GM12875 (cell line): Measurements from ENCODE around the gene DRD4.

Source experiments
- H3K4me3 ChIP-seq: one replicate; pipeline ENCODE4 v1.5.1; 2011; ENCODE audit warnings: low read depth, low read length, control low read depth
- CTCF ChIP-seq: IDR thresholded peaks from 2 replicates; pipeline ENCODE4 v1.5.1; 2011; ENCODE audit warnings: low read depth, mild to moderate bottlenecking, control low read depth, inconsistent platforms, low read length, moderate library complexity, borderline replicate concordance; ENCODE audit not compliant: insufficient read depth

DRD4 gene

DNA sequence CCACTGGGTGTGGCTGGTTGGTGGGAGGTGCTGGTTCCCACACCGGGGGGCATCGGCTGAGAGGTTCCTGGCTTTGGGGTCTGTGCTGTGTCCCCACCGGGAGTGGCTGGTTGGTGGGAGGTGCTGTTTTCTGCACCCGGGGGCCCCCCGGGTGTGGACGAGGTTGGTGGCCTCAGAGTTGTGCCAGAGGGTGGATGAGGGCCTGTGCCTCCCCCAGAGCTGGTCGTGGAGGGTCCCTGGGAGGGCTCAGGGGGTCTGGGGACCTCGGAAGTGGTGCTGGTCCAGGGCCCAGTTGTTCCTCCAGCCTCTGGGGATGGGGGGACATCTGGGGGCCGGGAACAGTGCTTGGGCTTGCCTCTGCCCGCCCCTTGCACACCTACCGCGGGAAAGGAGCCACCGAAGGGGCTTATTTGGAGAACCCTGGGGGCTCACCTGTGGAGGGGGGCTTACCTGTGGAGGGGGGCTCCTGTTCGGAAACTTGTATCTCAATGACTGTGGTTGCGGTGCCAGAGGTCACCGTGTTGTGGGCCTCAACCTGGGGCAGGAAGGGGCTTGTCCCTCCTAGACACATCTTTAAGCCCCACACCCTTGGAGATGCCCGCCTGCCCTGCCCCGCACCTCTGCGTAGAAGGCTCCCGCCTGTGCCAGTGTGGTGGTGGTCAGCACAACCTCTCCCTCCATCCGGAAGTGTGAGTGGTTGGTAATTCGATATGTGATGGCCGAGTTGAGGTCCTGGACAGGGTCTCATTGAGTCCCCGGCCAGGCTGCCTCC is 18.0 kb upstream of the DRD4 start:
- TF ChIP-seq CTCF, result no peak
- no peak overlapping the region for H3K4me3 ChIP-seq

DNA sequence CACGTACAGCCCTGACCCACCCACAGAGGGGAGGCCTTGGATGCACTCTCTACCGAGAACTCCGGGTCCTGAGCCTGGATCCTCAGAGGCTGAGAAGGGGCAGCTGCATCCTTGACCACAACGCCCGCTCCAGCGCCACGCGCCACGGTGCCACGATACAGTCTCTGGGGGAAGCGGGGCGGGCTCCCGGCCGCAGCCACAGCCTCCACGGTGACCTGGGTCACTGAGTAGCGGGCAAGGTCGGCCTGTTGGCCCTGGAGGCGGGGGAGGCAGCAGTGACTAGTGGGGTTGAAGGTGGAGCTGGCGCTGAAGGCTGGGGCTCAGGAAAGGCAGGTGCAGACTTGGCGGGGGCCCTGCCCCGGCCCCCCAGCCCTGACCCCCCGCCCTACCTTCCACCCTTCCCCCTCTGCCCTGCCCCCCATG is 17.4 kb upstream of the DRD4 start:
- no peak for TF ChIP-seq CTCF
- no peak overlapping the region for H3K4me3 ChIP-seq

DNA sequence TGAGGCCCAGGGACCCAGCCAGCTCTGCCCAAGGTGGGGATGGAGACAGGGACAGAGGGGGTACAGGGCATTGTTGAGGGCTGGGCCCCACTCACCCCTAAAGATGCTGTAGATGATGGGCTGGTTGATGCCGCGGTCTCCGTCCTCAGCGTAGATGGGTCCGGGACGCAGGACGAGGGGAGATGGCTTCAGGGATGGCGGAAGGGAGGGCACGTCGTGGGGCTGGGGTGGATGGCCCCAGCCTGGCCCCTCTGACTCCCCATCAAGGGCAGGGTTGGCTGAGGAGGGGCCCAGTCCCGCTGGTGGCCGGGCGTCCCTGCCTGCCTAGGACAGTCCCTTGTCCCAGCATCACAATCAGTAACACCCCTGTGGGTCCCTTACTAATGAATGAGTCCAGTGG is 16.9 kb upstream of the DRD4 start:
- H3K4me3 ChIP-seq, result no peak overlapping the region
- TF ChIP-seq CTCF, result no peak

- no peak overlapping the region for H3K4me3 ChIP-seq
- TF ChIP-seq CTCF, result no peak
Observed at GRCh38 chr11:620935-621814, 15.9 kb upstream of the DRD4 start.

- no peak for TF ChIP-seq CTCF
- no peak overlapping the region for H3K4me3 ChIP-seq
Observed at GRCh38 chr11:621838-622237, 15.2 kb upstream of the DRD4 start.

DNA sequence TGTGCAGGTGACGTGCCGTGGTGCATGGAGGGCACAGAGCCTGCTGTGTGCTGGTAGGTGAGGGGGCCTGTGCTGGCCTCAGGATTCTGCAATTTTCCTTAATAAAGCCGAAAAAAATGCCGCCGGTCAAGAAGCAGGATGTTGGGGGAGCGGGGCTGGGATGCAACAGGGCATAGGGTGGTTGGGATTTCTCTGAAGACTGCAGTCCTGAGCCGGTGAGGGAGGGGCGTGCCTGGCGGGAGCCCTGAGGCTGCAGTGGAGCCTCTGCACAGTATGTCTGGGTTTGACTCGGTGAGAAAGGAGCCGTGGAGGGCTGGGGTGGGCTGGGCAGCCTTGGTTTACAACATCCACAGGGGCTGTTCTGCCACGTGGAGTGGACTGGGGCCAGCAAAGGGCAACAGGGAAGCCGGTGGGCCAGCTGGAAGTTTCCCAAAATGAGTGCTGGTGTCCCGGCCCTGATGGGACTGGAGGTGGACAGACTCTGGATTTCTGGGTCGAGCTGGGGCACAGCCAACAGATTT is 13.7 kb upstream of the DRD4 start:
- no peak for TF ChIP-seq CTCF
- no peak overlapping the region for H3K4me3 ChIP-seq
